Endothelial cell of umbilical vein (primary cell): Measurements from ENCODE around the gene HMMR. TPM values are rescaled to one million over a fixed set of nuclear protein-coding genes. Genes with fewer than 3 reads are reported as not detected.

ENCODE experiments used
- BruUV-seq: library from RNA; stranded (reverse); fragments of 400-500 nt; replicated peaks from 2 replicates; lab custom pipeline; 2021; lab: Mats Ljungman, UMichigan
- CTCF ChIA-PET: fragments of 300-600, 350-600 bp; sonication (Branson Sonifier 250); formaldehyde crosslinking; loops from one replicate; lab custom pipeline; 2021; ENCODE audit warnings: antibody characterized with exemption, inconsistent platforms; lab: Charles Lee
- POLR2A ChIA-PET: fragments of 300-600, 350-600 bp; sonication (Branson Sonifier 250); formaldehyde crosslinking; loops from one replicate; lab custom pipeline; 2021; ENCODE audit warnings: antibody characterized with exemption, inconsistent platforms; lab: Charles Lee
- DNase-seq: peaks from one replicate; pipeline ENCODE4 v3.0.0-alpha.2; 2011; ENCODE audit warnings: low read depth, low spot score
- FAIRE-seq: peaks from 2 replicates; lab custom pipeline; 2011; peaks lifted over from hg19 to GRCh38; lab: Jason Lieb, UNC
- H2AFZ ChIP-seq: 2 replicates; pipeline ENCODE4 v1.6.0; 2012; ENCODE audit warnings: low read depth, low read length, control low read depth, inconsistent platforms
- H3K27ac ChIP-seq: 2 replicates; pipeline ENCODE4 v1.5.1; 2011; ENCODE audit warnings: low read depth, mild to moderate bottlenecking, control low read depth, low read length, moderate library complexity; ENCODE audit not compliant: insufficient read depth
- H3K27me3 ChIP-seq, 2 experiments: 2 replicates each; pipeline versions ENCODE4 v1.6.0 to v1.6.1; 2011; ENCODE audit warnings: low read length in 2 of 2, mixed read lengths in 1 of 2; ENCODE audit not compliant: control insufficient read depth in 2 of 2, insufficient read depth in 2 of 2
- H3K36me3 ChIP-seq, 2 experiments: 2 replicates in 1 of 2; 3 replicates in 1 of 2; pipeline ENCODE4 v1.5.1; 2011; ENCODE audit warnings: low read length in 2 of 2, mild to moderate bottlenecking in 1 of 2, moderate library complexity in 1 of 2; ENCODE audit not compliant: control insufficient read depth in 2 of 2, insufficient read depth in 2 of 2; ENCODE audit errors: extremely low read depth in 1 of 2
- H3K4me1 ChIP-seq: 3 replicates; pipeline ENCODE4 v1.5.1; 2011; ENCODE audit warnings: mild to moderate bottlenecking, low read length; ENCODE audit not compliant: control insufficient read depth, insufficient read depth; ENCODE audit errors: extremely low read depth
- H3K4me2 ChIP-seq: 2 replicates; pipeline ENCODE4 v1.6.1; 2011; ENCODE audit warnings: low read length, control low read depth, mixed read lengths; ENCODE audit not compliant: insufficient read depth
- H3K4me3 ChIP-seq, 3 experiments: fragments of 200-600 bp in 1 of 3; sonication (generic), shearing (Covaris generic) in 1 of 3; replicated peaks in 1 of 3; 2 replicates each; pipeline ENCODE4 v1.5.1; 2011 to 2016; ENCODE audit warnings: control low read depth in 3 of 3, low read length in 3 of 3, mild to moderate bottlenecking in 2 of 3, inconsistent platforms in 1 of 3, low read depth in 1 of 3, moderate library complexity in 1 of 3; ENCODE audit not compliant: insufficient read depth in 1 of 3
- H3K79me2 ChIP-seq: 2 replicates; pipeline ENCODE4 v1.6.0; 2012; ENCODE audit warnings: low read length, inconsistent platforms; ENCODE audit not compliant: control insufficient read depth, insufficient read depth
- H3K9ac ChIP-seq: replicated peaks from 2 replicates; pipeline ENCODE3; 2011; ENCODE audit warnings: low read length, control low read depth; ENCODE audit not compliant: insufficient read depth; ENCODE audit errors: extremely low read depth
- H3K9me1 ChIP-seq: replicated peaks from 3 replicates; pipeline ENCODE4 v1.6.0; 2011; ENCODE audit warnings: mild to moderate bottlenecking, low read length; ENCODE audit not compliant: control insufficient read depth, insufficient read depth; ENCODE audit errors: extremely low read depth
- H3K9me3 ChIP-seq: replicated peaks from 2 replicates; pipeline ENCODE4 v1.5.1; 2012; ENCODE audit warnings: low read length, inconsistent platforms; ENCODE audit not compliant: control insufficient read depth, insufficient read depth
- H4K20me1 ChIP-seq: replicated peaks from 2 replicates; pipeline ENCODE3; 2011; ENCODE audit warnings: mild to moderate bottlenecking, low read length; ENCODE audit not compliant: control insufficient read depth, insufficient read depth; ENCODE audit errors: extremely low read depth
- EZH2 ChIP-seq: IDR thresholded peaks from 2 replicates; pipeline ENCODE4 v1.6.1; 2012; ENCODE audit warnings: borderline replicate concordance, low read depth, mild to moderate bottlenecking, moderate library complexity, low read length, inconsistent platforms; ENCODE audit not compliant: severe bottlenecking
- POLR2A ChIP-seq: IDR thresholded peaks from 2 replicates; pipeline ENCODE4 v1.6.1; 2012; ENCODE audit warnings: low read depth, mild to moderate bottlenecking, control low read depth, low read length
- POLR2AphosphoS5 ChIP-seq: IDR thresholded peaks from 2 replicates; pipeline ENCODE4 v1.6.1; 2012; ENCODE audit warnings: low read depth, mild to moderate bottlenecking, control low read depth, low read length, moderate library complexity; ENCODE audit not compliant: insufficient read depth
- dilution Hi-C: fragments of 300-500 bp; cut with MboI; formaldehyde crosslinking; loops from one replicate; pipeline ENCODE4 v1.15.0; 2019; ENCODE audit warnings: low sequenced_read_pairs; ENCODE audit not compliant: extremely low pct_ligation_motif_present
- intact Hi-C: fragments of 100-400 bp; cut with micrococcal nuclease; formaldehyde crosslinking; loops from one replicate; pipeline ENCODE4 v1.10.0; 2022
- polyA plus RNA-seq, 4 experiments: library from polyadenylated mRNA; depleted of rRNA in 3 of 4; stranded (reverse) in 3 of 4; unstranded in 1 of 4; fragments of >200 nt; gene quantifications; 2 replicates each; pipeline versions ENCODE4 v1.2.1 to v1.2.3, GENCODE V29; 2011 to 2012; ENCODE audit warnings: missing spikeins in 1 of 4
- total RNA-seq: library from RNA; stranded (reverse); gene quantifications from 2 replicates; pipeline ENCODE4 v1.2.3, GENCODE V29; 2021
- TF ChIP-seq, protein P1 (sequence below), 2 donors: IDR thresholded peaks; 1 replicate in 1 of 2; 2 replicates in 1 of 2; pipeline ENCODE4 v1.5.1; 2011; ENCODE audit warnings: low read length in 2 of 2, mild to moderate bottlenecking in 2 of 2, moderate library complexity in 2 of 2, control low read depth in 1 of 2, inconsistent platforms in 1 of 2, low read depth in 1 of 2; ENCODE audit not compliant: insufficient read depth in 1 of 2; ENCODE audit errors: extremely low read depth in 1 of 2

The HMMR gene
- total and polyA plus RNA-seq, 2 donors (not counting 3 experiments of a cell fraction or from before 2014, with no cell fraction given): 5.5 to 31.0 TPM

DNA sequence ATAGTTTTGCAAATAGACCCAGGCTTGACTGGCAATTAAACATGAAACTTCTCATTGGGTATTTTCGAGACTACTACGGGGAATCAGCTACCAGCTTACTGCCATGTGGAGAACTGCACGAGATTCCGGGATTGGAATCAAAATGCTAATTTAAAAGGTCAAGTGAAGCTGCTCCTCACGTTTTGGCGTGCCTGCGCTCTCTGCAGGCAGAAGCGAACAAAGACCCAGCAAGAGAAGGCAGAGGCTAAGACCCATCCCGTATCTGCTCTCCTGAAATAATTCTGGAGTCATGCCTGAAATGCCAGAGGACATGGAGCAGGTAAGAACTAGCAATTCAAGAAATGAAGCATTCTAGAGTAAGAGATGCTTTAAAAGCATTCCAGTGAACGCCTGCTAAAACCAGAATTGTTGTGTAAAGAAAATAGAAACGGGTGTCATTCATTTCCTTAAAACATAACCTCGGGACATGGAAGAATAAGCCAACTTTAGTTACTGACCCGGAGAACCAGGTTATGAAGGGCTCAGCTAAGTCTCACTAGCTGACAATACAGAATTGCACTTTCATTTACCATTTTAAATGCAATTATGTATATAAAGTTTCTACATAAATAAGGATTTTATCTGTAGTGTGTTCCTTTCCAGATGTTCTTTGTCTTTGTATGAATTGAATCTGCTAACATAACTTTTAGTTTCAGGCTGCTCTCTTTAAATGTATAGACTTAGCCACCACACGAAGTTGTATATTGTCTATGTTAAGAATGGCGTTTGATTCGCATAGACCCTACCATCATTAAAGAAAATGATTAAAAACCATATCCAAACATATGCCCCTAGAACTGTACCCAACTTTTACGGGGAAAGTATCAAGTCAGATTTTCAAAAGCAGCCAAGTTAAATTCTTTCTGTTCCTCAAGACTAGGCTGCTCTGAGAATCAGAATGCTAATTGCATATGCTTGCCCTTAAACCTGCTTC is 43.0 kb downstream of the HMMR start:
- Histone ChIP-seq H3K9me3 (no peaks in the 10 kb centered on the region), H3K4me2 (peak overlapping the region; percentile 89), H3K9ac (peak overlapping the region; percentile 84), H2AFZ (peak overlapping the region; percentile 60), H3K79me2 (peaks cover 27% of the 10 kb centered on the region), H3K27ac (peak overlapping the region; percentile 70), H3K36me3 (no peaks in the 10 kb centered on the region), H3K27me3 (no peaks in the 10 kb centered on the region), H3K9me1 (no peaks in the 10 kb centered on the region), H4K20me1 (no peaks in the 10 kb centered on the region), H3K4me1 (peaks cover 22% of the 10 kb centered on the region), H3K4me3 (peak overlapping the region; percentile 46 to 98 (median 59))
- peak; percentile 86 for DNase-seq
- BruUV-seq: TSS peak; percentile 0
- dilution Hi-C loops: no loop called here
- ChIA-PET CTCF (interaction anchor here (0.6 to 1.4 kb wide), 8 partner anchors 14 to 95 kb away, joined by 3 to 13 read pairs (median 4); partner anchors contain the start of genes HMMR and NUDCD2), POLR2A (interaction anchor here (0.9 kb wide), 1 partner anchor 45 kb away, joined by 4 read pairs; no protein-coding TSS in a partner anchor)
- peak; percentile 85 for FAIRE-seq
- peak; percentile 34 for TF ChIP-seq POLR2AphosphoS5
- TF ChIP-seq POLR2A: peak; percentile 57
- TF ChIP-seq, protein P1, sequence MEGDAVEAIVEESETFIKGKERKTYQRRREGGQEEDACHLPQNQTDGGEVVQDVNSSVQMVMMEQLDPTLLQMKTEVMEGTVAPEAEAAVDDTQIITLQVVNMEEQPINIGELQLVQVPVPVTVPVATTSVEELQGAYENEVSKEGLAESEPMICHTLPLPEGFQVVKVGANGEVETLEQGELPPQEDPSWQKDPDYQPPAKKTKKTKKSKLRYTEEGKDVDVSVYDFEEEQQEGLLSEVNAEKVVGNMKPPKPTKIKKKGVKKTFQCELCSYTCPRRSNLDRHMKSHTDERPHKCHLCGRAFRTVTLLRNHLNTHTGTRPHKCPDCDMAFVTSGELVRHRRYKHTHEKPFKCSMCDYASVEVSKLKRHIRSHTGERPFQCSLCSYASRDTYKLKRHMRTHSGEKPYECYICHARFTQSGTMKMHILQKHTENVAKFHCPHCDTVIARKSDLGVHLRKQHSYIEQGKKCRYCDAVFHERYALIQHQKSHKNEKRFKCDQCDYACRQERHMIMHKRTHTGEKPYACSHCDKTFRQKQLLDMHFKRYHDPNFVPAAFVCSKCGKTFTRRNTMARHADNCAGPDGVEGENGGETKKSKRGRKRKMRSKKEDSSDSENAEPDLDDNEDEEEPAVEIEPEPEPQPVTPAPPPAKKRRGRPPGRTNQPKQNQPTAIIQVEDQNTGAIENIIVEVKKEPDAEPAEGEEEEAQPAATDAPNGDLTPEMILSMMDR (IDR thresholded peaks at IDR 0.05; ENCODE audit: extremely low read depth in 1 of 2, insufficient read depth in 1 of 2, low read depth in 1 of 2, low read length in 2 of 2): peak; percentile 18 to 38
- TF ChIP-seq EZH2: no peak
- intact Hi-C loops: loop anchor here (1.0 to 2.0 kb wide), 3 partner anchors 29 to 357 kb away; no protein-coding TSS in a partner anchor
